HCT116 (cell line): ENCODE results near the gene CCDC92.

Experiments
- CBX3 ChIP-seq: IDR thresholded peaks from 2 replicates; pipeline ENCODE4 v1.6.1; 2012; ENCODE audit warnings: low read depth
- CEBPB ChIP-seq: IDR thresholded peaks from 2 replicates; pipeline ENCODE4 v1.6.1; 2012; ENCODE audit warnings: low read depth
- CTCF ChIP-seq, 3 experiments: fragments of 200-600 bp in 1 of 3; sonication (generic) in 1 of 3; IDR thresholded peaks in 2 of 3; conservative IDR thresholded peaks in 1 of 3; 2 replicates each; pipeline ENCODE4 v1.5.1; 2012 to 2017; ENCODE audit warnings: low read depth in 2 of 3, low read length in 2 of 3, antibody characterized with exemption in 1 of 3, borderline replicate concordance in 1 of 3, control low read depth in 1 of 3, mild to moderate bottlenecking in 1 of 3, mixed read lengths in 1 of 3, mixed run types in 1 of 3, moderate library complexity in 1 of 3; ENCODE audit not compliant: insufficient read depth in 1 of 3
- POLR2A ChIP-seq: IDR thresholded peaks from 2 replicates; pipeline ENCODE4 v1.7.0; 2011; ENCODE audit warnings: borderline replicate concordance; ENCODE audit not compliant: insufficient read depth, insufficient read length; ENCODE audit errors: extremely low read depth
- POLR2AphosphoS5 ChIP-seq: IDR thresholded peaks from 2 replicates; pipeline ENCODE4 v1.6.1; 2011; ENCODE audit warnings: mild to moderate bottlenecking, low read depth, low read length, moderate library complexity
- SP1 ChIP-seq: IDR thresholded peaks from 2 replicates; pipeline ENCODE4 v1.6.1; 2012; ENCODE audit warnings: low read depth
- YY1 ChIP-seq: IDR thresholded peaks from 2 replicates; pipeline ENCODE4 v1.6.1; 2011; ENCODE audit warnings: low read length, low read depth, moderate library complexity, mild to moderate bottlenecking; ENCODE audit not compliant: insufficient replicate concordance; ENCODE audit errors: extremely low read depth
- ZFX ChIP-seq: fragments of 450-650 bp; IDR thresholded peaks from 2 replicates; pipeline ENCODE4 v1.6.1; 2017
- ZNF274 ChIP-seq: fragments of 200-500 bp; sonication (Bioruptor generic); IDR thresholded peaks from 2 replicates; pipeline ENCODE4 v1.6.1; 2014; ENCODE audit warnings: mild to moderate bottlenecking, low read depth, low read length, inconsistent platforms
- TF ChIP-seq, protein P1 (sequence below): IDR thresholded peaks from 2 replicates; pipeline ENCODE4 v1.6.1; 2011; ENCODE audit warnings: mild to moderate bottlenecking, low read length, moderate library complexity; ENCODE audit not compliant: insufficient replicate concordance; ENCODE audit errors: extremely low read depth

- TF ChIP-seq CTCF (IDR thresholded peaks at IDR 0.05 in 2 of 3, conservative IDR thresholded peaks at IDR 0.05 in 1 of 3; ENCODE audit: borderline replicate concordance in 1 of 3, insufficient read depth in 1 of 3, low read depth in 2 of 3, low read length in 2 of 3) (no peak), POLR2AphosphoS5 (no peak), CEBPB (no peak), POLR2A (no peak), ZNF274 (no peak), SP1 (no peak), CBX3 (no peak), ZFX (no peak), YY1 (no peak)
- TF ChIP-seq, protein P1, sequence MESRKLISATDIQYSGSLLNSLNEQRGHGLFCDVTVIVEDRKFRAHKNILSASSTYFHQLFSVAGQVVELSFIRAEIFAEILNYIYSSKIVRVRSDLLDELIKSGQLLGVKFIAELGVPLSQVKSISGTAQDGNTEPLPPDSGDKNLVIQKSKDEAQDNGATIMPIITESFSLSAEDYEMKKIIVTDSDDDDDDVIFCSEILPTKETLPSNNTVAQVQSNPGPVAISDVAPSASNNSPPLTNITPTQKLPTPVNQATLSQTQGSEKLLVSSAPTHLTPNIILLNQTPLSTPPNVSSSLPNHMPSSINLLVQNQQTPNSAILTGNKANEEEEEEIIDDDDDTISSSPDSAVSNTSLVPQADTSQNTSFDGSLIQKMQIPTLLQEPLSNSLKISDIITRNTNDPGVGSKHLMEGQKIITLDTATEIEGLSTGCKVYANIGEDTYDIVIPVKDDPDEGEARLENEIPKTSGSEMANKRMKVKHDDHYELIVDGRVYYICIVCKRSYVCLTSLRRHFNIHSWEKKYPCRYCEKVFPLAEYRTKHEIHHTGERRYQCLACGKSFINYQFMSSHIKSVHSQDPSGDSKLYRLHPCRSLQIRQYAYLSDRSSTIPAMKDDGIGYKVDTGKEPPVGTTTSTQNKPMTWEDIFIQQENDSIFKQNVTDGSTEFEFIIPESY: no peak
These were observed 59.9 kb downstream of the CCDC92 start for GRCh38 chr12:123912415-123913380.
